HG02840 (cell line): ENCODE data around the gene TMEM217.

Experiments used
- ATAC-seq: cut with Tn5 transposase; IDR thresholded peaks from one replicate; pipeline ENCODE4 v1.9.1; 2021; ENCODE audit warnings: mild to moderate bottlenecking, moderate library complexity, moderate number of reproducible peaks; ENCODE audit not compliant: unreplicated experiment, low FRiP score

Gene TMEM217

GRCh38 chr6:37171201-37171969, 86.6 kb downstream of the TMEM217 start:
- no peak for ATAC-seq

GRCh38 chr6:37170273-37171200, 87.4 kb downstream of the TMEM217 start:
- ATAC-seq: peak; percentile 32

- peak; percentile 57 for ATAC-seq
Observed at GRCh38 chr6:37169496-37170272, 88.3 kb downstream of the TMEM217 start, which contains the start of gene PIM1. TSS of gene PIM1 (plus strand) at chr6:37170152. CDS start at chr6:37170576, 424 bp downstream.

GRCh38 chr6:37168811-37169495, 89.0 kb downstream of the TMEM217 start:
- no peak for ATAC-seq

GRCh38 chr6:37168163-37168758, 89.7 kb downstream of the TMEM217 start:
- ATAC-seq: no peak

- no peak for ATAC-seq
Observed at GRCh38 chr6:37162740-37163139, 95.2 kb downstream of the TMEM217 start.
